Esophagus muscularis mucosa (tissue), 3 donors: ENCODE measurements around the gene LARGE1.

Experiments used
- CTCF ChIP-seq, 3 experiments: fragments of 200-600 bp in 2 of 3; fragments of 450-650 bp in 1 of 3; sonication (generic) in 2 of 3; IDR thresholded peaks; one replicate each; pipeline ENCODE4 v1.5.1; 2017 to 2019; ENCODE audit warnings: antibody characterized with exemption in 3 of 3, mild to moderate bottlenecking in 2 of 3, moderate library complexity in 1 of 3
- POLR2A ChIP-seq: fragments of 450-650 bp; IDR thresholded peaks from one replicate; pipeline ENCODE4 v1.6.1; 2017; ENCODE audit warnings: antibody characterized with exemption, moderate library complexity, mild to moderate bottlenecking, low read depth
- POLR2AphosphoS5 ChIP-seq, 2 donors: sonication (generic); formaldehyde crosslinking; IDR thresholded peaks; one replicate each; pipeline ENCODE4 v1.6.1; 2017; ENCODE audit warnings: antibody characterized with exemption in 2 of 2

DNA sequence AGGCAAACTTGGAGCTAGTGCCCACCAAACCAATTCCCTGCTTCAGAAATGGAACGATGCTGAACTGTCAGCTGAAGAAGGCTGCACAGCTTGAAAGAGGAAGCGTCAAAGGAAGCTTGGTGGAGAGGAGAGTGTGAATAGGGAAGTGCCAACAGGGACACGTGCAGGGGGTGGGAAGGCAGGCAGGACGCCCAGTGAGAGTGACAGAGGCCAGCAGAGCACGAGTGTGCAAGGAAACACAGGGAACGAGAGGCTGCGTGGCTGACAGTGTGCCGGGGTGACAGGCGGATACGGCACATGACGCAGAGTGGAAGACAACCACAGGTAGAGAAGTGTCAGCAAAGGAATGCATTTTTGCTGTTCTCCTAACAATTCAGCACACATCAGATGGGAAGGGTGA, 196.4 kb downstream of the LARGE1 start:
- no peak for TF ChIP-seq CTCF (IDR thresholded peaks at IDR 0.05)
- TF ChIP-seq POLR2AphosphoS5 (IDR thresholded peaks at IDR 0.05): no peak
- no peak for TF ChIP-seq POLR2A
